ENCODE data around the gene SOX5.

Gene SOX5

GRCh38 chr12:23756416-23756815 is 193.1 kb downstream of the SOX5 start:
- H3K27me3 ChIP-seq (ENCODE audit: low read depth, low read length): no peaks in the 10 kb centered on the region
- no peak overlapping the region for H3K27ac ChIP-seq (ENCODE audit: low read length)
- no peaks in the 10 kb centered on the region for H3K9me3 ChIP-seq (ENCODE audit: control insufficient read depth in 1 of 2, low read length in 2 of 2)
- H3K4me1 ChIP-seq (ENCODE audit: control insufficient read depth in 1 of 2, insufficient read depth in 2 of 2, low read length in 2 of 2): peaks cover 0 to 5% of the 10 kb centered on the region in 2 donors
- no peaks in the 10 kb centered on the region for H3K36me3 ChIP-seq (ENCODE audit: control insufficient read depth in 1 of 2, insufficient read depth in 2 of 2, low read length in 2 of 2)
- no peak overlapping the region for H3K4me3 ChIP-seq (ENCODE audit: low read depth in 1 of 2, low read length in 2 of 2)

GRCh38 chr12:23753628-23754365 is 195.7 kb downstream of the SOX5 start:
- H3K4me1 ChIP-seq (ENCODE audit: control insufficient read depth in 1 of 2, insufficient read depth in 2 of 2, low read length in 2 of 2): peaks cover 0 to 5% of the 10 kb centered on the region in 2 donors
- no peak overlapping the region for H3K4me3 ChIP-seq (ENCODE audit: low read depth in 1 of 2, low read length in 2 of 2)
- no peaks in the 10 kb centered on the region for H3K9me3 ChIP-seq (ENCODE audit: control insufficient read depth in 1 of 2, low read length in 2 of 2)
- no peaks in the 10 kb centered on the region for H3K36me3 ChIP-seq (ENCODE audit: control insufficient read depth in 1 of 2, insufficient read depth in 2 of 2, low read length in 2 of 2)
- no peaks in the 10 kb centered on the region for H3K27me3 ChIP-seq (ENCODE audit: low read depth, low read length)
- no peak overlapping the region for H3K27ac ChIP-seq (ENCODE audit: low read length)

GRCh38 chr12:23752245-23752644 is 197.2 kb downstream of the SOX5 start:
- H3K27me3 ChIP-seq (ENCODE audit: low read depth, low read length): no peaks in the 10 kb centered on the region
- no peaks in the 10 kb centered on the region for H3K36me3 ChIP-seq (ENCODE audit: control insufficient read depth in 1 of 2, insufficient read depth in 2 of 2, low read length in 2 of 2)
- no peaks in the 10 kb centered on the region for H3K9me3 ChIP-seq (ENCODE audit: control insufficient read depth in 1 of 2, low read length in 2 of 2)
- no peaks in the 10 kb centered on the region for H3K4me1 ChIP-seq (ENCODE audit: control insufficient read depth in 1 of 2, insufficient read depth in 2 of 2, low read length in 2 of 2)
- no peak overlapping the region for H3K4me3 ChIP-seq (ENCODE audit: low read depth in 1 of 2, low read length in 2 of 2)
- H3K27ac ChIP-seq (ENCODE audit: low read length): no peak overlapping the region

- no peak overlapping the region for H3K27ac ChIP-seq (ENCODE audit: low read length)
- H3K9me3 ChIP-seq (ENCODE audit: control insufficient read depth in 1 of 2, low read length in 2 of 2): no peaks in the 10 kb centered on the region
- H3K27me3 ChIP-seq (ENCODE audit: low read depth, low read length): no peaks in the 10 kb centered on the region
- H3K4me3 ChIP-seq (ENCODE audit: low read depth in 1 of 2, low read length in 2 of 2): no peak overlapping the region
- H3K36me3 ChIP-seq (ENCODE audit: control insufficient read depth in 1 of 2, insufficient read depth in 2 of 2, low read length in 2 of 2): no peaks in the 10 kb centered on the region
- H3K4me1 ChIP-seq (ENCODE audit: control insufficient read depth in 1 of 2, insufficient read depth in 2 of 2, low read length in 2 of 2): no peaks in the 10 kb centered on the region
Observed at GRCh38 chr12:23751641-23752040, 197.8 kb downstream of the SOX5 start.

DNA sequence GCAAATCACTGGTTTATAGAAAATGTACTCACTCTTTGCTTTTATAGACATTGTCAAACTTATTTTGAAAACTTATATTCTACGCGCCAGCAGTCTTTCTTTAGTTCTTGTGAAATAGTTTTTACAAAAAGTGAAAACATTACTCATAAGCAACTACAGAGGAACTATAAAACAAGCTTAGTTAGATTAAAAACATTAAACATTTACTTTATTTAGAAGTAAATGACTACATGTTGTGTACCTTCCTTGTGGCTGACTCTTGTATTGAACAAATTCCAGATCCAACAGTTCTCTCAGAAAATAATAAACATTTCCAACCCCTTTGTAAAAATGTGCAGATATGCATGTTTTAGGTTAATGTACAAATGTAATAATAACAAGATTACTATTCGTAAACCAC is 198.5 kb downstream of the SOX5 start:
- no peak overlapping the region for H3K4me3 ChIP-seq (ENCODE audit: low read depth in 1 of 2, low read length in 2 of 2)
- no peaks in the 10 kb centered on the region for H3K27me3 ChIP-seq (ENCODE audit: low read depth, low read length)
- no peak overlapping the region for H3K27ac ChIP-seq (ENCODE audit: low read length)

GRCh38 chr12:23744696-23745095 is 204.8 kb downstream of the SOX5 start:
- no peaks in the 10 kb centered on the region for H3K27me3 ChIP-seq (ENCODE audit: low read depth, low read length)
- no peaks in the 10 kb centered on the region for H3K36me3 ChIP-seq (ENCODE audit: control insufficient read depth in 1 of 2, insufficient read depth in 2 of 2, low read length in 2 of 2)
- H3K9me3 ChIP-seq (ENCODE audit: control insufficient read depth in 1 of 2, low read length in 2 of 2): no peaks in the 10 kb centered on the region
- H3K4me1 ChIP-seq (ENCODE audit: control insufficient read depth in 1 of 2, insufficient read depth in 2 of 2, low read length in 2 of 2): no peaks in the 10 kb centered on the region
- H3K4me3 ChIP-seq (ENCODE audit: low read depth in 1 of 2, low read length in 2 of 2): no peak overlapping the region
- no peak overlapping the region for H3K27ac ChIP-seq (ENCODE audit: low read length)

More for the DNA sequence above, 198.5 kb downstream of the SOX5 start:
- no peaks in the 10 kb centered on the region for H3K9me3 ChIP-seq (ENCODE audit: control insufficient read depth in 1 of 2, low read length in 2 of 2)
- no peaks in the 10 kb centered on the region for H3K4me1 ChIP-seq (ENCODE audit: control insufficient read depth in 1 of 2, insufficient read depth in 2 of 2, low read length in 2 of 2)
- no peaks in the 10 kb centered on the region for H3K36me3 ChIP-seq (ENCODE audit: control insufficient read depth in 1 of 2, insufficient read depth in 2 of 2, low read length in 2 of 2)

- H3K36me3 ChIP-seq (ENCODE audit: control insufficient read depth in 1 of 2, insufficient read depth in 2 of 2, low read length in 2 of 2): no peaks in the 10 kb centered on the region
- no peaks in the 10 kb centered on the region for H3K4me1 ChIP-seq (ENCODE audit: control insufficient read depth in 1 of 2, insufficient read depth in 2 of 2, low read length in 2 of 2)
- no peak overlapping the region for H3K27ac ChIP-seq (ENCODE audit: low read length)
- H3K9me3 ChIP-seq (ENCODE audit: control insufficient read depth in 1 of 2, low read length in 2 of 2): no peaks in the 10 kb centered on the region
- H3K4me3 ChIP-seq (ENCODE audit: low read depth in 1 of 2, low read length in 2 of 2): no peak overlapping the region
- no peaks in the 10 kb centered on the region for H3K27me3 ChIP-seq (ENCODE audit: low read depth, low read length)
Observed at GRCh38 chr12:23742574-23742973, 206.9 kb downstream of the SOX5 start.

GRCh38 chr12:23731493-23731892 is 218.0 kb downstream of the SOX5 start:
- H3K4me1 ChIP-seq (ENCODE audit: control insufficient read depth in 1 of 2, insufficient read depth in 2 of 2, low read length in 2 of 2): no peaks in the 10 kb centered on the region
- H3K9me3 ChIP-seq (ENCODE audit: control insufficient read depth in 1 of 2, low read length in 2 of 2): no peaks in the 10 kb centered on the region
- no peak overlapping the region for H3K4me3 ChIP-seq (ENCODE audit: low read depth in 1 of 2, low read length in 2 of 2)
- H3K27me3 ChIP-seq (ENCODE audit: low read depth, low read length): no peaks in the 10 kb centered on the region
- no peaks in the 10 kb centered on the region for H3K36me3 ChIP-seq (ENCODE audit: control insufficient read depth in 1 of 2, insufficient read depth in 2 of 2, low read length in 2 of 2)
- H3K27ac ChIP-seq (ENCODE audit: low read length): no peak overlapping the region

DNA sequence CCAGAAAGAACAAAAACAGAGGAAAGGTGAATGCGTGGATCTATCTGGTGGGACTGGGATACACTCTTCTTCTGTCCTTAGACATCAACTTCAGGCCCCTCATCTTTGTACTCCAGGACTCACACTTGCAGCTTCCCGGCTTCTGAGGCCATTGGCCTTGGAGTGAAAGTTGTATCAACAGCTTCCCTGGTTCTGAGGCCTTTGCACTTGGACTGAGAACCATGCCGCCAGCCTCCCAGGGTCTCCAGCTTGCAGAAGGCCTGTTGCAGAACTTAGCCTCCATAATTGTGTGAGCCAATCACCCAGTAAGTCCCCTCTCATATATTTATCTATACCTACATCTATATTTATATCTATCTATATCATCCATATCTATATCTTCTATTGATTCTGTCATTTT is 218.4 kb downstream of the SOX5 start:
- H3K4me3 ChIP-seq (ENCODE audit: low read depth in 1 of 2, low read length in 2 of 2): no peak overlapping the region
- H3K27ac ChIP-seq (ENCODE audit: low read length): no peak overlapping the region
- H3K9me3 ChIP-seq (ENCODE audit: control insufficient read depth in 1 of 2, low read length in 2 of 2): no peaks in the 10 kb centered on the region
- H3K27me3 ChIP-seq (ENCODE audit: low read depth, low read length): no peaks in the 10 kb centered on the region
- no peaks in the 10 kb centered on the region for H3K36me3 ChIP-seq (ENCODE audit: control insufficient read depth in 1 of 2, insufficient read depth in 2 of 2, low read length in 2 of 2)
- no peaks in the 10 kb centered on the region for H3K4me1 ChIP-seq (ENCODE audit: control insufficient read depth in 1 of 2, insufficient read depth in 2 of 2, low read length in 2 of 2)

DNA sequence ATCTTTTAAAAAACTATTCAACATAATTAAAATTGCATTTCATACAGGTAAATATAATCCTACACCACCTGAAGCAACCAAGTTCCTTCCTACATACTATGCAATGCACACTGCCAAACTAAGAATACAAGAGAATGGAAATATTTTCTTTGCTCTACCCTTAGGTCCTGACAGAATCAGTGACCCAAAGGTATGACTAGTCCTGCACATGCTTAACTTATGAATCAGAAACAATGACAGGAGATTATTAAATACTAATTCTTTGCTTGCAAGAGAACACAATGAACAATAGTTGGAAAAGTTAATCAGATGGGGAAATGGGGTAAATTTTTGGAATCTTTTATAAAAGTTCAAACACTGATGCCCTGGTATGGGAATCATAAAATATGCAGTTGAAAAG is 220.1 kb downstream of the SOX5 start:
- H3K27ac ChIP-seq (ENCODE audit: low read length): no peak overlapping the region
- no peaks in the 10 kb centered on the region for H3K4me1 ChIP-seq (ENCODE audit: control insufficient read depth in 1 of 2, insufficient read depth in 2 of 2, low read length in 2 of 2)
- H3K27me3 ChIP-seq (ENCODE audit: low read depth, low read length): no peaks in the 10 kb centered on the region
- H3K9me3 ChIP-seq (ENCODE audit: control insufficient read depth in 1 of 2, low read length in 2 of 2): no peaks in the 10 kb centered on the region
- no peaks in the 10 kb centered on the region for H3K36me3 ChIP-seq (ENCODE audit: control insufficient read depth in 1 of 2, insufficient read depth in 2 of 2, low read length in 2 of 2)
- H3K4me3 ChIP-seq (ENCODE audit: low read depth in 1 of 2, low read length in 2 of 2): no peak overlapping the region

- no peaks in the 10 kb centered on the region for H3K27me3 ChIP-seq (ENCODE audit: low read depth, low read length)
- no peak overlapping the region for H3K27ac ChIP-seq (ENCODE audit: low read length)
- H3K9me3 ChIP-seq (ENCODE audit: control insufficient read depth in 1 of 2, low read length in 2 of 2): no peaks in the 10 kb centered on the region
- H3K36me3 ChIP-seq (ENCODE audit: control insufficient read depth in 1 of 2, insufficient read depth in 2 of 2, low read length in 2 of 2): no peaks in the 10 kb centered on the region
- H3K4me1 ChIP-seq (ENCODE audit: control insufficient read depth in 1 of 2, insufficient read depth in 2 of 2, low read length in 2 of 2): no peaks in the 10 kb centered on the region
- H3K4me3 ChIP-seq (ENCODE audit: low read depth in 1 of 2, low read length in 2 of 2): no peak overlapping the region
Observed at GRCh38 chr12:23726646-23727045, 222.8 kb downstream of the SOX5 start.

- Histone ChIP-seq H3K27ac (ENCODE audit: low read length) (no peak overlapping the region), H3K4me1 (ENCODE audit: control insufficient read depth in 1 of 2, insufficient read depth in 2 of 2, low read length in 2 of 2) (no peaks in the 10 kb centered on the region), H3K36me3 (ENCODE audit: control insufficient read depth in 1 of 2, insufficient read depth in 2 of 2, low read length in 2 of 2) (no peaks in the 10 kb centered on the region), H3K9me3 (ENCODE audit: control insufficient read depth in 1 of 2, low read length in 2 of 2) (no peaks in the 10 kb centered on the region), H3K27me3 (ENCODE audit: low read depth, low read length) (no peaks in the 10 kb centered on the region), H3K4me3 (ENCODE audit: low read depth in 1 of 2, low read length in 2 of 2) (no peak overlapping the region)
Observed at GRCh38 chr12:23722655-23723054, 226.8 kb downstream of the SOX5 start.

Measured in muscle layer of duodenum (tissue), 2 donors.